ENCODE measurements around the gene EPB41L4B. TPM values are rescaled to one million over a fixed set of nuclear protein-coding genes. Genes with fewer than 3 reads are reported as not detected.

The EPB41L4B gene
- total and polyA plus RNA-seq, 2 donors, result 0.71 to 4.2 TPM

- Histone ChIP-seq H3K9me3 (ENCODE audit: control insufficient read depth in 2 of 2, insufficient read depth in 1 of 2, low read length in 1 of 2) (no peaks in the 10 kb centered on the region), H3K36me3 (ENCODE audit: control insufficient read depth in 2 of 2, insufficient read depth in 2 of 2, low read length in 1 of 2) (no peaks in the 10 kb centered on the region), H3K27ac (ENCODE audit: low read depth in 1 of 2, low read length in 1 of 2) (no peak overlapping the region), H3K27me3 (ENCODE audit: control insufficient read depth in 2 of 2, insufficient read depth in 1 of 2, low read length in 1 of 2) (peaks cover 0 to 2% of the 10 kb centered on the region in 2 donors), H3K4me1 (ENCODE audit: control insufficient read depth in 2 of 2, insufficient read depth in 2 of 2, low read length in 2 of 2) (peaks cover 3 to 8% of the 10 kb centered on the region in 2 donors), H3K4me3 (ENCODE audit: low read length in 2 of 2) (no peak overlapping the region)
- no peak for DNase-seq (ENCODE audit: low read depth in 6 of 9, low spot score in 9 of 9)
- 95% methylated on average over 9 of the region's 9 CpGs for WGBS
Observed at GRCh38 chr9:109182550-109182939, 138.3 kb downstream of the EPB41L4B start.

- H3K36me3 ChIP-seq (ENCODE audit: control insufficient read depth in 2 of 2, insufficient read depth in 2 of 2, low read length in 1 of 2), result no peaks in the 10 kb centered on the region
- DNase-seq (ENCODE audit: low read depth in 6 of 9, low spot score in 9 of 9), result peak in 7 of 9 donors; percentile 7 to 68 (median 17)
- WGBS, result 83% methylated on average over 1 of the region's 1 CpG
Observed at GRCh38 chr9:109181284-109181683, 139.6 kb downstream of the EPB41L4B start.

GRCh38 chr9:109179801-109180523 is 140.9 kb downstream of the EPB41L4B start:
- 93% methylated on average over 9 of the region's 9 CpGs for WGBS
- H3K36me3 ChIP-seq (ENCODE audit: control insufficient read depth in 2 of 2, insufficient read depth in 2 of 2, low read length in 1 of 2), result no peaks in the 10 kb centered on the region
- H3K9me3 ChIP-seq (ENCODE audit: control insufficient read depth in 2 of 2, insufficient read depth in 1 of 2, low read length in 1 of 2), result no peaks in the 10 kb centered on the region
- no peak for DNase-seq (ENCODE audit: low read depth in 6 of 9, low spot score in 9 of 9)
- H3K4me1 ChIP-seq (ENCODE audit: control insufficient read depth in 2 of 2, insufficient read depth in 2 of 2, low read length in 2 of 2), result peaks cover 3 to 8% of the 10 kb centered on the region in 2 donors
- peaks cover 0 to 4% of the 10 kb centered on the region in 2 donors for H3K27me3 ChIP-seq (ENCODE audit: control insufficient read depth in 2 of 2, insufficient read depth in 1 of 2, low read length in 1 of 2)
- no peak overlapping the region for H3K4me3 ChIP-seq (ENCODE audit: low read length in 2 of 2)
- H3K27ac ChIP-seq (ENCODE audit: low read depth in 1 of 2, low read length in 1 of 2), result no peak overlapping the region

More at GRCh38 chr9:109181284-109181683, 139.6 kb downstream of the EPB41L4B start:
- Histone ChIP-seq H3K9me3 (ENCODE audit: control insufficient read depth in 2 of 2, insufficient read depth in 1 of 2, low read length in 1 of 2) (no peaks in the 10 kb centered on the region), H3K27me3 (ENCODE audit: control insufficient read depth in 2 of 2, insufficient read depth in 1 of 2, low read length in 1 of 2) (peaks cover 0 to 4% of the 10 kb centered on the region in 2 donors), H3K27ac (ENCODE audit: low read depth in 1 of 2, low read length in 1 of 2) (no peak overlapping the region), H3K4me3 (ENCODE audit: low read length in 2 of 2) (no peak overlapping the region), H3K4me1 (ENCODE audit: control insufficient read depth in 2 of 2, insufficient read depth in 2 of 2, low read length in 2 of 2) (peaks cover 3 to 8% of the 10 kb centered on the region in 2 donors)

- no peak for DNase-seq (ENCODE audit: low read depth in 6 of 9, low spot score in 9 of 9)
- 98% methylated on average over 2 of the region's 2 CpGs for WGBS
- H3K9me3 ChIP-seq (ENCODE audit: control insufficient read depth in 2 of 2, insufficient read depth in 1 of 2, low read length in 1 of 2), result no peaks in the 10 kb centered on the region
- no peak overlapping the region for H3K4me3 ChIP-seq (ENCODE audit: low read length in 2 of 2)
- peaks cover 3 to 8% of the 10 kb centered on the region in 2 donors for H3K4me1 ChIP-seq (ENCODE audit: control insufficient read depth in 2 of 2, insufficient read depth in 2 of 2, low read length in 2 of 2)
- no peaks in the 10 kb centered on the region for H3K36me3 ChIP-seq (ENCODE audit: control insufficient read depth in 2 of 2, insufficient read depth in 2 of 2, low read length in 1 of 2)
- peaks cover 0 to 4% of the 10 kb centered on the region in 2 donors for H3K27me3 ChIP-seq (ENCODE audit: control insufficient read depth in 2 of 2, insufficient read depth in 1 of 2, low read length in 1 of 2)
- no peak overlapping the region for H3K27ac ChIP-seq (ENCODE audit: low read depth in 1 of 2, low read length in 1 of 2)
Observed at GRCh38 chr9:109176963-109177362, 143.9 kb downstream of the EPB41L4B start.

GRCh38 chr9:109176386-109176785 is 144.5 kb downstream of the EPB41L4B start:
- H3K36me3 ChIP-seq (ENCODE audit: control insufficient read depth in 2 of 2, insufficient read depth in 2 of 2, low read length in 1 of 2), result no peaks in the 10 kb centered on the region

GRCh38 chr9:109172935-109173334 is 147.9 kb downstream of the EPB41L4B start:
- Histone ChIP-seq H3K27me3 (ENCODE audit: control insufficient read depth in 2 of 2, insufficient read depth in 1 of 2, low read length in 1 of 2) (peaks cover 4 to 15% of the 10 kb centered on the region in 2 donors), H3K36me3 (ENCODE audit: control insufficient read depth in 2 of 2, insufficient read depth in 2 of 2, low read length in 1 of 2) (no peaks in the 10 kb centered on the region), H3K4me1 (ENCODE audit: control insufficient read depth in 2 of 2, insufficient read depth in 2 of 2, low read length in 2 of 2) (no peaks in the 10 kb centered on the region), H3K4me3 (ENCODE audit: low read length in 2 of 2) (no peak overlapping the region), H3K27ac (ENCODE audit: low read depth in 1 of 2, low read length in 1 of 2) (no peak overlapping the region), H3K9me3 (ENCODE audit: control insufficient read depth in 2 of 2, insufficient read depth in 1 of 2, low read length in 1 of 2) (no peaks in the 10 kb centered on the region)
- no peak for DNase-seq (ENCODE audit: low read depth in 6 of 9, low spot score in 9 of 9)
- 93% methylated on average over 1 of the region's 1 CpG for WGBS

More at GRCh38 chr9:109176386-109176785, 144.5 kb downstream of the EPB41L4B start:
- Histone ChIP-seq H3K27me3 (ENCODE audit: control insufficient read depth in 2 of 2, insufficient read depth in 1 of 2, low read length in 1 of 2) (peaks cover 0 to 4% of the 10 kb centered on the region in 2 donors), H3K9me3 (ENCODE audit: control insufficient read depth in 2 of 2, insufficient read depth in 1 of 2, low read length in 1 of 2) (no peaks in the 10 kb centered on the region), H3K4me3 (ENCODE audit: low read length in 2 of 2) (no peak overlapping the region), H3K27ac (ENCODE audit: low read depth in 1 of 2, low read length in 1 of 2) (no peak overlapping the region), H3K4me1 (ENCODE audit: control insufficient read depth in 2 of 2, insufficient read depth in 2 of 2, low read length in 2 of 2) (peaks cover 2 to 7% of the 10 kb centered on the region in 2 donors)
- no peak for DNase-seq (ENCODE audit: low read depth in 6 of 9, low spot score in 9 of 9)
- 93% methylated on average over 8 of the region's 8 CpGs for WGBS

- WGBS, result 85% methylated on average over 3 of the region's 3 CpGs
- Histone ChIP-seq H3K4me3 (ENCODE audit: low read length in 2 of 2) (no peak overlapping the region), H3K27me3 (ENCODE audit: control insufficient read depth in 2 of 2, insufficient read depth in 1 of 2, low read length in 1 of 2) (peaks cover 14 to 24% of the 10 kb centered on the region in 2 donors), H3K4me1 (ENCODE audit: control insufficient read depth in 2 of 2, insufficient read depth in 2 of 2, low read length in 2 of 2) (no peaks in the 10 kb centered on the region), H3K9me3 (ENCODE audit: control insufficient read depth in 2 of 2, insufficient read depth in 1 of 2, low read length in 1 of 2) (no peaks in the 10 kb centered on the region), H3K27ac (ENCODE audit: low read depth in 1 of 2, low read length in 1 of 2) (no peak overlapping the region), H3K36me3 (ENCODE audit: control insufficient read depth in 2 of 2, insufficient read depth in 2 of 2, low read length in 1 of 2) (no peaks in the 10 kb centered on the region)
- no peak for DNase-seq (ENCODE audit: low read depth in 6 of 9, low spot score in 9 of 9)
Observed at GRCh38 chr9:109171926-109172325, 148.9 kb downstream of the EPB41L4B start.

GRCh38 chr9:109168170-109168569 is 152.7 kb downstream of the EPB41L4B start:
- no peak overlapping the region for H3K4me3 ChIP-seq (ENCODE audit: low read length in 2 of 2)
- H3K27ac ChIP-seq (ENCODE audit: low read depth in 1 of 2, low read length in 1 of 2), result no peak overlapping the region
- DNase-seq (ENCODE audit: low read depth in 6 of 9, low spot score in 9 of 9), result no peak
- peaks cover 29 to 51% of the 10 kb centered on the region in 2 donors for H3K27me3 ChIP-seq (ENCODE audit: control insufficient read depth in 2 of 2, insufficient read depth in 1 of 2, low read length in 1 of 2)
- peaks cover 0 to 1% of the 10 kb centered on the region in 2 donors for H3K9me3 ChIP-seq (ENCODE audit: control insufficient read depth in 2 of 2, insufficient read depth in 1 of 2, low read length in 1 of 2)
- no peaks in the 10 kb centered on the region for H3K4me1 ChIP-seq (ENCODE audit: control insufficient read depth in 2 of 2, insufficient read depth in 2 of 2, low read length in 2 of 2)
- no peaks in the 10 kb centered on the region for H3K36me3 ChIP-seq (ENCODE audit: control insufficient read depth in 2 of 2, insufficient read depth in 2 of 2, low read length in 1 of 2)

GRCh38 chr9:109167716-109168115 is 153.1 kb downstream of the EPB41L4B start:
- Histone ChIP-seq H3K9me3 (ENCODE audit: control insufficient read depth in 2 of 2, insufficient read depth in 1 of 2, low read length in 1 of 2) (peaks cover 0 to 1% of the 10 kb centered on the region in 2 donors), H3K4me1 (ENCODE audit: control insufficient read depth in 2 of 2, insufficient read depth in 2 of 2, low read length in 2 of 2) (no peaks in the 10 kb centered on the region), H3K36me3 (ENCODE audit: control insufficient read depth in 2 of 2, insufficient read depth in 2 of 2, low read length in 1 of 2) (no peaks in the 10 kb centered on the region), H3K4me3 (ENCODE audit: low read length in 2 of 2) (no peak overlapping the region), H3K27ac (ENCODE audit: low read depth in 1 of 2, low read length in 1 of 2) (no peak overlapping the region), H3K27me3 (ENCODE audit: control insufficient read depth in 2 of 2, insufficient read depth in 1 of 2, low read length in 1 of 2) (peaks cover 29 to 51% of the 10 kb centered on the region in 2 donors)
- no peak for DNase-seq (ENCODE audit: low read depth in 6 of 9, low spot score in 9 of 9)
- WGBS, result 96% methylated on average over 5 of the region's 5 CpGs

Data from thymus (tissue), 11 donors.